K562 (cell line): Measurements from ENCODE around the gene UBA52. TPM values are rescaled to one million over a fixed set of nuclear protein-coding genes. Genes with fewer than 3 reads are reported as not detected.

Experiments
- ATAC-seq: fragments of 200-7000 bp; cut with Tn5 transposase; 3 replicates; pipeline ENCODE4 v1.9.1; 2020; ENCODE audit warnings: moderate library complexity
- BruUV-seq: library from RNA; stranded (reverse); fragments of 400-500 nt; replicated peaks from 2 replicates; lab custom pipeline; 2021; lab: Mats Ljungman, UMichigan
- CTCF ChIA-PET: fragments of 300-600 bp; formaldehyde crosslinking; extraction: SDS; loops from one replicate; lab custom pipeline; 2021; ENCODE audit warnings: low intra/inter-chr PET ratio; lab: Yijun Ruan, JAX
- POLR2A ChIA-PET: fragments of 300-600, 350-650 bp; sonication (Branson Sonifier 250); formaldehyde crosslinking; extraction: SDS; loops from one replicate; lab custom pipeline; 2021; ENCODE audit warnings: antibody characterized with exemption, inconsistent platforms; lab: Yijun Ruan, JAX
- DNase-seq, 4 experiments: peaks; one replicate each; pipeline versions ENCODE4 v3.0.0 to v3.0.0-alpha.2; 2011 to 2018; ENCODE audit warnings: low spot score in 3 of 4, mixed read lengths in 3 of 4; ENCODE audit errors: extremely low read depth in 1 of 4
- FAIRE-seq: peaks from 2 replicates; lab custom pipeline; 2011; peaks lifted over from hg19 to GRCh38; lab: Jason Lieb, UNC
- H2AFZ ChIP-seq: 2 replicates; pipeline ENCODE4 v1.6.0; 2011; ENCODE audit warnings: low read depth, low read length, control low read depth, inconsistent platforms
- H3K27ac ChIP-seq: fragments of 200-600 bp; 3 replicates; pipeline ENCODE4 v1.8.0; 2011; ENCODE audit warnings: low read depth, mild to moderate bottlenecking, control low read depth, inconsistent platforms, low read length, moderate library complexity, mixed read lengths; ENCODE audit errors: extremely low read depth
- H3K27me3 ChIP-seq, 2 experiments: fragments of 300-600 bp in 1 of 2; 2 replicates in 1 of 2; 3 replicates in 1 of 2; pipeline versions ENCODE4 v1.6.0 to v1.8.0; 2011; ENCODE audit warnings: inconsistent platforms in 2 of 2, low read length in 2 of 2, mild to moderate bottlenecking in 1 of 2, mixed read lengths in 1 of 2, moderate library complexity in 1 of 2; ENCODE audit not compliant: control insufficient read depth in 2 of 2, insufficient read depth in 2 of 2
- H3K36me3 ChIP-seq: fragments of 300-600 bp; 3 replicates; pipeline ENCODE4 v1.8.0; 2011; ENCODE audit warnings: mild to moderate bottlenecking, low read length, inconsistent platforms; ENCODE audit not compliant: control insufficient read depth, insufficient read depth
- H3K4me1 ChIP-seq, 2 experiments: fragments of 200-600 bp in 1 of 2; replicated peaks in 1 of 2; 2 replicates in 1 of 2; 3 replicates in 1 of 2; pipeline versions ENCODE4 v1.5.1 to v1.8.0; 2011; ENCODE audit warnings: inconsistent platforms in 2 of 2, low read length in 2 of 2, mild to moderate bottlenecking in 1 of 2, mixed read lengths in 1 of 2, moderate library complexity in 1 of 2; ENCODE audit not compliant: control insufficient read depth in 2 of 2, insufficient read depth in 2 of 2
- H3K4me2 ChIP-seq: 2 replicates; pipeline ENCODE4 v1.6.1; 2011; ENCODE audit warnings: low read length, control low read depth, inconsistent platforms, mixed read lengths; ENCODE audit not compliant: insufficient read depth
- H3K4me3 ChIP-seq: fragments of 200-600 bp; sonication (generic), shearing (Covaris generic); 2 replicates; pipeline ENCODE4 v1.5.1; 2016; ENCODE audit warnings: control low read depth, inconsistent platforms
- H3K79me2 ChIP-seq: fragments of 200-600 bp; 3 replicates; pipeline ENCODE4 v1.8.0; 2011; ENCODE audit warnings: low read length, inconsistent platforms; ENCODE audit not compliant: control insufficient read depth, insufficient read depth
- H3K9ac ChIP-seq, 2 experiments: 2 replicates each; pipeline versions ENCODE4 v1.6.0 to v1.6.1; 2011; ENCODE audit warnings: low read depth in 2 of 2, low read length in 2 of 2, control low read depth in 1 of 2, inconsistent platforms in 1 of 2, mild to moderate bottlenecking in 1 of 2, mixed read lengths in 1 of 2; ENCODE audit not compliant: insufficient read depth in 1 of 2
- H3K9me1 ChIP-seq: one replicate; pipeline ENCODE4 v1.6.0; 2011; ENCODE audit warnings: inconsistent platforms, mild to moderate bottlenecking, low read length, moderate library complexity; ENCODE audit not compliant: control insufficient read depth, insufficient read depth
- H3K9me3 ChIP-seq: replicated peaks from 2 replicates; pipeline ENCODE4 v1.5.1; 2011; ENCODE audit warnings: low read depth, low read length, inconsistent platforms; ENCODE audit not compliant: control insufficient read depth, insufficient read depth
- H4K20me1 ChIP-seq: replicated peaks from 2 replicates; pipeline ENCODE4 v1.6.1; 2011; ENCODE audit warnings: low read length, inconsistent platforms, mixed read lengths; ENCODE audit not compliant: control insufficient read depth, insufficient read depth
- BCOR ChIP-seq: fragments of 450-650 bp; IDR thresholded peaks from 2 replicates; pipeline ENCODE4 v1.6.1; 2016
- CBX1 ChIP-seq: sonication (generic); IDR thresholded peaks from 2 replicates; pipeline ENCODE4 v1.6.1; 2016; ENCODE audit warnings: antibody characterized with exemption, low read depth, mild to moderate bottlenecking
- FOSL1 ChIP-seq: fragments of 200-800 bp; sonication (Bioruptor generic); conservative IDR thresholded peaks from 2 replicates; pipeline ENCODE4 v1.6.1; 2016; ENCODE audit warnings: missing genetic modification characterization, missing compliant biosample characterization
- GTF2A2 ChIP-seq: IDR thresholded peaks from 2 replicates; pipeline ENCODE4 v1.6.1; 2016; ENCODE audit warnings: mild to moderate bottlenecking, missing genetic modification characterization, missing compliant biosample characterization
- HDGF ChIP-seq: fragments of 450-650 bp; IDR thresholded peaks from 2 replicates; pipeline ENCODE4 v1.6.1; 2016
- HMG20B ChIP-seq: fragments of 250-450 bp; sonication (Bioruptor Pico); IDR thresholded peaks from 2 replicates; pipeline ENCODE4 v1.5.0; 2021; ENCODE audit warnings: mild to moderate bottlenecking
- HNRNPH1 ChIP-seq: fragments of 200-400 bp; formaldehyde crosslinking; optimal IDR thresholded peaks from 2 replicates; pipeline ENCODE3; 2017; ENCODE audit warnings: low read depth, mild to moderate bottlenecking, low read length, moderate library complexity
- KDM1A ChIP-seq, 2 experiments: fragments of 450-650 bp; IDR thresholded peaks; 2 replicates each; pipeline ENCODE4 v1.6.1; 2016; ENCODE audit warnings: mild to moderate bottlenecking in 2 of 2
- POLR2H ChIP-seq: IDR thresholded peaks from 2 replicates; pipeline ENCODE4 v1.6.1; 2016; ENCODE audit warnings: missing genetic modification characterization, low read depth, mild to moderate bottlenecking, control low read depth, missing compliant biosample characterization, moderate library complexity
- RBFOX2 ChIP-seq: fragments of 200-400 bp; formaldehyde crosslinking; IDR thresholded peaks from 2 replicates; pipeline ENCODE4 v1.6.1; 2017; ENCODE audit warnings: low read depth, mild to moderate bottlenecking, low read length, moderate library complexity
- RBM25 ChIP-seq: fragments of 200-400 bp; formaldehyde crosslinking; IDR thresholded peaks from 2 replicates; pipeline ENCODE4 v1.6.1; 2018; ENCODE audit warnings: low read length, low read depth, moderate library complexity; ENCODE audit not compliant: severe bottlenecking
- TRIM24 ChIP-seq, 2 experiments: fragments of 450-650 bp; IDR thresholded peaks; 2 replicates each; pipeline ENCODE4 v1.6.1; 2016
- TSC22D4 ChIP-seq: fragments of 450-650 bp; IDR thresholded peaks from 2 replicates; pipeline ENCODE4 v1.6.1; 2016; ENCODE audit warnings: missing genetic modification characterization, missing biosample characterization, control low read depth
- WGBS: fragments of 100-300 bp; shearing (Covaris generic); methylation state at CpG from one replicate; pipeline ENCODE4 v1.1.6; 2016; ENCODE audit warnings: low coverage, mixed read lengths; ENCODE audit not compliant: insufficient coverage; ENCODE audit errors: missing lambda C conversion rate; 5-methylcytosine and 5-hydroxymethylcytosine counted together
- in situ Hi-C: fragments of 300-500 bp; cut with MboI; formaldehyde crosslinking; loops from 4 replicates; pipeline ENCODE4 v1.15.0; 2018; ENCODE audit warnings: inconsistent platforms, mixed read lengths
- intact Hi-C: fragments of 100-400 bp; cut with micrococcal nuclease; formaldehyde crosslinking; loops from 2 replicates; pipeline ENCODE4 v1.14.2; 2022
- polyA plus RNA-seq, 8 experiments: library from polyadenylated mRNA; depleted of rRNA in 4 of 8; stranded (reverse) in 5 of 8; unstranded in 3 of 8; fragments of >200 nt; fragmentation: Nextera tagmentation in 2 of 8; fragmentation: Illumina TruSeq in 1 of 8; extraction: Ambion mirVana in 2 of 8; extraction: Trizol in 1 of 8; gene quantifications; 2 replicates each; pipeline versions ENCODE4 v1.2.1 to v1.2.3, GENCODE V29; 2011 to 2014; ENCODE audit warnings: inconsistent platforms in 1 of 8, missing spikeins in 1 of 8
- total RNA-seq, 7 experiments: library from RNA; depleted of rRNA in 6 of 7; stranded (reverse); fragments of >200 nt in 6 of 7; fragmentation: Illumina TruSeq in 2 of 7; extraction: Trizol in 2 of 7; gene quantifications; 2 replicates each; pipeline versions ENCODE4 v1.2.1 to v1.2.3, GENCODE V29; 2011 to 2021; ENCODE audit warnings: low replicate concordance in 1 of 7
- TF ChIP-seq, protein P1 (sequence below): fragments of 450-650 bp; conservative IDR thresholded peaks from 2 replicates; pipeline ENCODE4 v1.6.1; 2016; ENCODE audit warnings: missing genetic modification characterization, low read depth, mild to moderate bottlenecking, control low read depth, missing compliant biosample characterization
- TF ChIP-seq, protein P2 (sequence below): sonication (generic); formaldehyde crosslinking; IDR thresholded peaks from 2 replicates; pipeline ENCODE4 v1.8.0; 2022; ENCODE audit warnings: mild to moderate bottlenecking, missing genetic modification reagents
- TF ChIP-seq, protein P3 (sequence below): IDR thresholded peaks from 2 replicates; pipeline ENCODE4 v1.6.1; 2016; ENCODE audit warnings: missing genetic modification characterization, missing compliant biosample characterization

The UBA52 gene
- total and polyA plus RNA-seq, 9 of the 15 experiments (the other 6 are each of a cell fraction or from before 2014, with no cell fraction given): 1,110 to 2,751 (median 1,733) TPM

DNA sequence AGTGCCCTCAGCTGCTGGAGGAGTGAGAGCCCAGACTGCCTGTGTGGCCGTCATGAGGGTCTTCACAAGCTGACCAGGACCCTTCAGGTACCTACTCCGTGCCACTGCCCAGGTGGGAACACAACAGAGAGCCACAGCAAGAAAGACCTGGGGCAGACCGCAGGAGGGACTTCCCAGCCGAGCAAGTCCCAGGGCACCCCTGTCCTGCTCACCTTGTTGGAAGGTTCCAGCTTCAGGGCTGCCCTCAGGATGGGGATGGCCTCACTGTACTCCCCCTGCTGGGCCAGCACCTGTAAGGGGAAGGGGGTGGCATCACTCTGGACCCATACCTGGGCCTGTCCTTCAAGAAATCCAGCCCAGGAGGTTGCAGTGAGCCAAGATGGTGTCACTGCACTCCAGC, 38.6 kb upstream of the UBA52 start:
- Histone ChIP-seq H2AFZ (no peak overlapping the region), H4K20me1 (no peaks in the 10 kb centered on the region), H3K27ac (no peak overlapping the region), H3K79me2 (no peaks in the 10 kb centered on the region), H3K9me1 (no peaks in the 10 kb centered on the region), H3K4me3 (no peak overlapping the region), H3K4me2 (no peak overlapping the region), H3K9me3 (no peaks in the 10 kb centered on the region), H3K9ac (no peak overlapping the region), H3K4me1 (peaks cover 0 to 18% of the 10 kb centered on the region in 2 experiments; a peak in 2 of 5 replicates), H3K36me3 (peaks cover 50% of the 10 kb centered on the region; the same call in 2 of the 3 replicates), H3K27me3 (no peaks in the 10 kb centered on the region)
- in situ Hi-C loops (no loop called here), intact Hi-C loops (no loop called here)
- 87% methylated on average over 4 of the region's 4 CpGs for WGBS
- TF ChIP-seq BCOR: peak; percentile 76
- TF ChIP-seq HMG20B (CRISPR knock-in tag): no peak
- no peak for TF ChIP-seq HNRNPH1
- TF ChIP-seq, protein P1, sequence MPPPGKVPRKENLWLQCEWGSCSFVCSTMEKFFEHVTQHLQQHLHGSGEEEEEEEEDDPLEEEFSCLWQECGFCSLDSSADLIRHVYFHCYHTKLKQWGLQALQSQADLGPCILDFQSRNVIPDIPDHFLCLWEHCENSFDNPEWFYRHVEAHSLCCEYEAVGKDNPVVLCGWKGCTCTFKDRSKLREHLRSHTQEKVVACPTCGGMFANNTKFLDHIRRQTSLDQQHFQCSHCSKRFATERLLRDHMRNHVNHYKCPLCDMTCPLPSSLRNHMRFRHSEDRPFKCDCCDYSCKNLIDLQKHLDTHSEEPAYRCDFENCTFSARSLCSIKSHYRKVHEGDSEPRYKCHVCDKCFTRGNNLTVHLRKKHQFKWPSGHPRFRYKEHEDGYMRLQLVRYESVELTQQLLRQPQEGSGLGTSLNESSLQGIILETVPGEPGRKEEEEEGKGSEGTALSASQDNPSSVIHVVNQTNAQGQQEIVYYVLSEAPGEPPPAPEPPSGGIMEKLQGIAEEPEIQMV (tag): no peak
- no peak for TF ChIP-seq CBX1
- peak; percentile 2 for TF ChIP-seq RBFOX2
- no peak for TF ChIP-seq FOSL1 (tag)
- TF ChIP-seq POLR2H: no peak
- no peak for TF ChIP-seq TSC22D4 (tag)
- TF ChIP-seq, protein P2, sequence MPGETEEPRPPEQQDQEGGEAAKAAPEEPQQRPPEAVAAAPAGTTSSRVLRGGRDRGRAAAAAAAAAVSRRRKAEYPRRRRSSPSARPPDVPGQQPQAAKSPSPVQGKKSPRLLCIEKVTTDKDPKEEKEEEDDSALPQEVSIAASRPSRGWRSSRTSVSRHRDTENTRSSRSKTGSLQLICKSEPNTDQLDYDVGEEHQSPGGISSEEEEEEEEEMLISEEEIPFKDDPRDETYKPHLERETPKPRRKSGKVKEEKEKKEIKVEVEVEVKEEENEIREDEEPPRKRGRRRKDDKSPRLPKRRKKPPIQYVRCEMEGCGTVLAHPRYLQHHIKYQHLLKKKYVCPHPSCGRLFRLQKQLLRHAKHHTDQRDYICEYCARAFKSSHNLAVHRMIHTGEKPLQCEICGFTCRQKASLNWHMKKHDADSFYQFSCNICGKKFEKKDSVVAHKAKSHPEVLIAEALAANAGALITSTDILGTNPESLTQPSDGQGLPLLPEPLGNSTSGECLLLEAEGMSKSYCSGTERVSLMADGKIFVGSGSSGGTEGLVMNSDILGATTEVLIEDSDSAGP (CRISPR knock-in tag): no peak
- TF ChIP-seq, protein P3, sequence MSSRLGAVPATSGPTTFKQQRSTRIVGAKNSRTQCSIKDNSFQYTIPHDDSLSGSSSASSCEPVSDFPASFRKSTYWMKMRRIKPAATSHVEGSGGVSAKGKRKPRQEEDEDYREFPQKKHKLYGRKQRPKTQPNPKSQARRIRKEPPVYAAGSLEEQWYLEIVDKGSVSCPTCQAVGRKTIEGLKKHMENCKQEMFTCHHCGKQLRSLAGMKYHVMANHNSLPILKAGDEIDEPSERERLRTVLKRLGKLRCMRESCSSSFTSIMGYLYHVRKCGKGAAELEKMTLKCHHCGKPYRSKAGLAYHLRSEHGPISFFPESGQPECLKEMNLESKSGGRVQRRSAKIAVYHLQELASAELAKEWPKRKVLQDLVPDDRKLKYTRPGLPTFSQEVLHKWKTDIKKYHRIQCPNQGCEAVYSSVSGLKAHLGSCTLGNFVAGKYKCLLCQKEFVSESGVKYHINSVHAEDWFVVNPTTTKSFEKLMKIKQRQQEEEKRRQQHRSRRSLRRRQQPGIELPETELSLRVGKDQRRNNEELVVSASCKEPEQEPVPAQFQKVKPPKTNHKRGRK (tag): no peak
- no peak for TF ChIP-seq TRIM24 (IDR thresholded peaks at IDR 0.05)
- 0 out of 4 replicates have a peak, but pooled peaks of 1 of the 2 experiments have one; percentile 23 for TF ChIP-seq KDM1A (IDR thresholded peaks at IDR 0.05)
- no peak for TF ChIP-seq HDGF
- TF ChIP-seq GTF2A2: no peak
- TF ChIP-seq RBM25: peak; percentile 22
- POLR2A ChIA-PET: interaction anchor here (0.6 to 0.9 kb wide), 3 partner anchors 22 to 60 kb away, joined by 3 to 4 read pairs (median 3); no protein-coding TSS in a partner anchor
- no peak for ATAC-seq
- no peak for FAIRE-seq
- CTCF ChIA-PET: no interaction called here
- DNase-seq: peak in 2 of 4 experiments; percentile 14 to 19
- BruUV-seq: no TSS peak
